Measurements from ENCODE around the gene DPEP3.
"Not testable (repeated sequence)": the region's sequence is repeated elsewhere in the genome, so short reads cannot be mapped to it uniquely, and the experiment has no call there.

DPEP3 gene

DNA sequence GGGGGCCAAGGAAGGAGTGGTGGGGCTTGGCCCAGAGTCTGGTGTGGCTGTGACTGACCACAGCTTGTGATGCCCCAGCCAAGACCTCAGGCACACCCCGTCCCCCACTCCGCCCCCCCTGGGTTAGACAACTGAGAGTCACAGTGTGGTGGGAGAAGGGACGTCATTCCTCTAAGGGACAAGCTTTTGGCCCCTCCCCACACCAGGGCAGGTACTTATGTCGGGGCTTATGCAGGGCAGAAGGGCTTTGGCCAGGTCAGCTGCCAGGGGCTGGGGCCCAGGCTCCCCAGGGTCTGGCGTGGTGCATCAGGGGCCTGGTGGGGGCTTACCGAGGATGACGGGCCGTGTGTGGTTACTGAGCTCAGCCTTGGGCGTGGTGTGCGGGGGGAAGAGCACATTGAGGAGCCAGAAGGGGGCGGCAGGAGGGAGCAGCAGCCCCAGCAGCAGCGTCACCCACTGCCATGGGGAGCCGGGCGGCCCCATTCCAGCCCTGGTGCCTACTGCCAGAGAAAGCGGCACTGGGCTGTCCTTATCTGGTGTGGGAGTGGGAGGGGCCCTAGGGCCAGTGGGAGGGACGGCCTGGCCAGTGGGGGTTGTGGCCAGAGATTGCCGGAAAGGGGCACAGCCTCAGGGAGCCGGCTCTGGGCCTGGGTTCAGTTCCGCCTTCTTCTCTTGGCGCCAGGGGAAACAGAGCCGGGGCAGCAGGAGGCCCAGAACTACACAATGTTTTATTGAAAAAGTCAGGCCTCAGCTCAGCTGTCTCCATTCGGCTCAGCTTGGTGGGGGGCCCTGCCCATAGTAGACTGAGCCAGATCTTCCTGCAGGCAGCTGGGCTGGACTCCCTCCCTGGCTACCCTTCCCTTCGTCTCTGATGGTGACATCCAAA, 36.4 kb downstream of the DPEP3 start, which contains the start of gene LCAT:
TSS of gene LCAT (minus strand) at position 502 of the 886 bp plus-strand sequence. CDS start at position 483, 19 bp downstream.
- no peak for DNase-seq

DNA sequence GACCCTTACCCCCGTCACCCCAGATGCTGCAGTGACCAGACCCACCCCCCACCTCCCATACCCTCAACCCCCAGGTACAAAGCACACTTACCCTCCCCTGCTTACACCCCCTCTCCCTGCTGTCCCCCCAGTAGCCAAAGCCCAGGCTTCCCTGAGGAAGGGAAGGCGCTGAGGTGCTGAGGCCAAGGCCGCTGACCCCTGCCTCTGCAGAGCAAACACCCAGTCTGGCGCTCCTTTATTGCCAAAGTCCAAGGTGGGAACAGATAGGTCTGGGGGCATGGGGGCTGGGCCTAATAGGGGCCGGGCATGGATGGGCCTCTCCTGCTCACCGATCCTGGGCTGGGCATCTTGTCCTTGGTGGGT, 37.1 kb downstream of the DPEP3 start:
- DNase-seq, result no peak

DNA sequence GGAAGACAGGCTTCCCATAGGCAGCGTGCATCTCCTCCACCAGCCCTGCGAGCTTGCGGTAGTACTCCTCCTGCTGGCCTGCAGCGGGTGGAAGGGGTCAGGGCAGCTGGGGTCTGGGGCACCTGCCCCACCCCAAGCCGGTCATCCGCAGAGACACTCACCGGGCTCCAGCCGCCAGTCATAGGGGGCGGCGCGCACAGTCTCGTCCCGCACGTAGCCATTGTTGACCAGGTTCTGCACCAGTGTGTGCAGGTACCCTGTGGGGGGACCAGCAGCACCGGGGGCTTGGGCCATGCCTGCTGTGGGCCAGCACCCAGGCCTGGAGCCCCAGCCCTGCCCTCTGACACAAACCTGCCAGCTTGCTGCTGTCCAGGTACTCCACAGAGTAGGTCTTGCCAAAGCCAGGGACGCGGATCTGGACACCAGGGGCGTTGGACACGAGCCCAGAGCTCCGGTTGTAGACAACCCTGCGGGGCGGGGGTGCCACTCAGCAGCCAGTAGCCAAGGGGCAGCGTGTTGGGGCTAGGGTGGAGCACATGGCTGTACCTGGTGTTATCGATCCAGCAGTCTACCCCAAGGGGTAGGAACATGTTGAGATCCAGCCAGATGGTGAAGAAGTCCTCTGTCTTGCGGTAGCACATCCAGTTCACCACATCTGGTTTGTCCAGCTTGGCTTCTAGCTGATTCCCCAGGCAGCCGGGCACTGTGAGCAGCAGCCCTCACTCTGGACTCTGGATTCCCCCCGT, 37.6 kb downstream of the DPEP3 start:
- no peak for DNase-seq

DNA sequence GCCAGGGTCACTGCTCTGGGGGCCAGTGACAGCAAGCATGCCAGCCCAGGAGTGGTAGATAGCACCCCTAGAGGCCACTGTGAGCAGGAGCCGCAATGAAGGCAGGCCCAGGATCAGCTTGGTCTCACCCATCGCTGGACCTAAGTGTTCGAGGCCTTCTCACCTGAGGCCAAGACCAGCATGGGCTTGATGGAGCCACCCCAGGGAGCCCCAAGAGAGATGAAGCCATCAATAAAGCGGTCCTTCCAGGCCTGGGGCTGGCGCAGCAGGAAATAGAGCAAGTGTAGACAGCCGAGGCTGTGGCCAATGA, 38.1 kb downstream of the DPEP3 start:
- peak; percentile 41 for DNase-seq

DNA sequence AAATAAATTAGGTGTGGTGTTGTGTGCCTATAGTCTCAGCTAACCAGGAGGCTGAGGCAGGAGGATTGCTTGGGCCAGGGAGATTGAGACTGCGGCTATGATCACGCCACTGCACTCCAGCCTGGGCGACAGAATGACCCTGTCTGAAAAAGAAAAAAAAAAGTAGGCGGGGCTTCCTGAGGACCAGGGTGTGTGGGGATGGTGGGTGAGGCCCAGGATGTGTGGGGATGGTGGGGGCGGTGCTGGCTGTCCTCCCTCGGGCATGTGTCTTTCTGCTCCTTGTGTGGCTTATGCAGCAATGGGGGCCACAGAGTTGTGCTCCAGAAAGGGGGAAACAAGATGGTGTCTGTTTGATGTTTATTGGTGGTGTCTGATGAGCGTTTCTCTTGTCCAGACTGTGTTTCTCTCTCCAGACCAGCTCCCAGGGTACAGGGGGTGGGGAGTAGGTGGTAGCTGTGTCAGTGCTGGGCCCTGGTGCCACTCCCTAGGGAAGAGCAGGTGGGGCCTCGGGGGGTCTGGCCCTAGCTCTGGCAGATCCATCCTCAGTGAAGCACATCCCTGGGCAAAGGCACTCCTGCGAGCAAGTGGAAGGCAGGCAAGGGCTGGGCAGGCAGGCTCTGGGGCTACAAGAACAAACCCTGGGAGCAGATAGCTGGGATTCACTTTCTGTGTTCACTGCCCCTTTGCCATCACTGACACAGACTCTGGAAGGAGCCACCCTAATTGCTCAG, 38.7 kb downstream of the DPEP3 start:
- DNase-seq, result no peak

DNA sequence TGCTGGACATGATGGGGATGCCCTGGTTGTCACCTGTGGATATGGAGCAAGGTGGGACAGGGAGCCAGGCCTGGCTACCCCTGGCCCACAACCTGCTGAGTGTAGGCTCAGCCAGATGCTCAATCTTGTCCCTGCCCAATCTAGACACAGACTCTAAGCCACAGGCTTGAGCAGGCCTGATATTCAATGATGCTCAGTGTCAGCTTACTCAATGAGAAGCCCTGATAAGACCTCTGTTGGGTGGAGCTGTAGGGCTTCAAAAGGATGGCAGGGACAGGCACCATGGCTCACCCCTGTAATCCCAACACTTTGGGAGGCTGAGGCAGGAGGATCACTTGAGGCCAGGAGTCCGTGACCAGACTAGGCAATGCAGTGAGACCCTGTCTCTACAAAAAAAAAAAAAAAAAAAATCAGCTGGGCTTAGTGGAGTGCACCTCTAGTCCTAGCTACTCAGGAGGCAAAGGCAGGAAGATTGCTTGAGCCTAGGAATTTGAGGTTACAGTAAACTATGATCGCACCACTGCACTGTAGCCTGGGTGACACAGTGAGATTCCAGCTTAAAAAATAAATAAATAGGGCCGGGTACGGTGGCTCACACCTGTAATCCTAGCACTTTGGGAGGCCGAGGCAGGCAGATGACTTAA, 39.7 kb downstream of the DPEP3 start:
- no peak for DNase-seq

DNA sequence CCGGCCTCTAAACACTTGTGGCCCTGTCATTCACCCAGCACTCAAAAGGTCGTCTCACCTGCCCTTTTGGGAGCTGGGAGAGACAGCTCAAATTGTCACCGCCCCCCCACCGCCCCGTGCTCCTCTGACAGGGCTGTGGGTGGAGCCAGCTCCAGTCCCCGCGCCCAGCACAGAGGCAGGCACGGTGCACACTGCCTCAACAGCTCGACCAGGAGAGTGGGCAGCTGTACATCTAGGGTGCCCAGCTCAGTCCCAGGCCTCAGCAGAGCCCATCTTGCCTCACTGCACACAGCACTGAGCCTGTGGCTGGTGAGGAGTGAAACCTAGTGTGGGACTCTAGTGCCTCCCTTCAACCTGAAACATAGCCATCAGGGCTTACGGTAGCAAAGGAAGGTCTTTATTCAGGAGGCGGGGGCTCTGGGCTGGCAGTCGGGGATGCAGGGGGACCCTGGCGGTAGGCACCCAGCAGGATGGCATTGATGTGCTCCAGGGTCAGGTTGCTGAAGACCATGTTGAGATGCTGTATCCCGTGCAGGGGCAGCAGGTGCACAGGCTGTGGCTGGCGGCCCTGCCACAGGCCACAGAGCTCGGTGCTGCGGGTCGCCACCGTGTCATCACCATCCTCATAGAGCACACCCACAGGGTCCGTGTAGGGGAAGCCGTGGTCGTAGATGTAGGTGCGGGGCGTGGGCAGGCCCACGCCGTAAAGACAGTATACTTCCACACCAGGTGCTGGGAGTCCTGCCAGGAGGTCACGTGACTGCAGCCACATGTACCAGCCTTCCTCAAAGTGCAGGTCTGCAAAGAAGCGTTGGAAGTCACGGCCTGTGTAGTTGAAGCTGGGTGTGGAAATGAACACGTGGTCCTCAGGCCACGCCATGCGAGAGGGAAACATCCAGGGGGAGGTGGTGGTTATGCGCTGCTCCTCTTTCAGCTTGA, 40.5 kb downstream of the DPEP3 start:
- peak; percentile 65 for DNase-seq

DNA sequence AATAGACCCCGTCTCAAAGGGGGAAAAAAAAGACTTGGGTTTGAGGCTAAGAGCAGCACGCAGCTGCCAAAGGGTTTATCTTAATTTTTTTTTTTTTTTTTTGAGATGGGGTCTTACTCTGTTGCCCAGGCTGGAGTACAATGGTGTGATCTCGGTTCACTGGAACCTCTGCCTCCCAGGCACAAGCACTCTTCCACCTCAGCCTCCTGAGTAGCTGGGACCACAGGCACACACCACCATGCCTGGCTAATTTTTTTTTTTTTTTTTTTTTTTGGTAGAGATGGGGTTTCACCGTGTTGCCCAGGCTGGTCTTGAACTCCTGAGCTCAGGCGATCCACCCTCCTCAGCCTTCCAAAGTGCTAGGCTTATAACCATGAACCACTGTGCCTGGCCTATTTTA, 42.6 kb downstream of the DPEP3 start:
- not testable (repeated sequence) for DNase-seq

DNA sequence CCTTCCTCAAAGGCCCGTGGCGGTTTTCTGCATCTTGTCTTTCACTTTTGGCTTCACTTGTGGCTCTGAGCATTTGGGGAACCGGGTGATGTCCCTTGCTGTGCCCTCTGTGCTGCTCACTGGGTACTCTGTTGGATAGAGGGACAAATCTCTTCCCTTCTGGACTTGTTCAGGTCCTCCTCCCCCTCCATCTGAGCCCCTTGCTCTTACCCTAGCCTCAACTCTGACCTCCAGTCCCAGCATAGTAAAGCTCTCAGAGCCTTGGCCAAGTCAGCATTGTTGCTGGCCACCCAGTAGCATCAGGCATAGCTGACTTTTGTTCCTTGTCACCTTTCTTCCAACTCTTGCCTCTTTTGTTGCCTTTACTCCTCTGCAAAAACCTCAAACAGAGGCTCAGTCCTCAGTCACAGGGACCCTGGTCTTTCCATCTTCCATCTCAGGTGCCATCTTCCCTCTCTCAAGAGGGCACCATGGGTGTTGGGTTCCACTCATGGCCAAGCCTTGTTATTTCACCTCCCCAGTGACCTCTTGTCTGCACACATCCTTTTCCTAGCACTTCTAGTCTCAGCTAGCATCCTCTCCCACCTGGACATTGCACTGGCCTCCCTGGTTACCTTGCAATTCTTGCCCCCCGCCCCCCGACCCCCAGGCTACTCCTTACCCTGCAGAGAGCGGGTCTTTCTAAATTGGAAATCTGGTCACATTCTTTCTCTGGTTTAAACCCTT, 43.3 kb downstream of the DPEP3 start:
- DNase-seq, result peak; percentile 70

DNA sequence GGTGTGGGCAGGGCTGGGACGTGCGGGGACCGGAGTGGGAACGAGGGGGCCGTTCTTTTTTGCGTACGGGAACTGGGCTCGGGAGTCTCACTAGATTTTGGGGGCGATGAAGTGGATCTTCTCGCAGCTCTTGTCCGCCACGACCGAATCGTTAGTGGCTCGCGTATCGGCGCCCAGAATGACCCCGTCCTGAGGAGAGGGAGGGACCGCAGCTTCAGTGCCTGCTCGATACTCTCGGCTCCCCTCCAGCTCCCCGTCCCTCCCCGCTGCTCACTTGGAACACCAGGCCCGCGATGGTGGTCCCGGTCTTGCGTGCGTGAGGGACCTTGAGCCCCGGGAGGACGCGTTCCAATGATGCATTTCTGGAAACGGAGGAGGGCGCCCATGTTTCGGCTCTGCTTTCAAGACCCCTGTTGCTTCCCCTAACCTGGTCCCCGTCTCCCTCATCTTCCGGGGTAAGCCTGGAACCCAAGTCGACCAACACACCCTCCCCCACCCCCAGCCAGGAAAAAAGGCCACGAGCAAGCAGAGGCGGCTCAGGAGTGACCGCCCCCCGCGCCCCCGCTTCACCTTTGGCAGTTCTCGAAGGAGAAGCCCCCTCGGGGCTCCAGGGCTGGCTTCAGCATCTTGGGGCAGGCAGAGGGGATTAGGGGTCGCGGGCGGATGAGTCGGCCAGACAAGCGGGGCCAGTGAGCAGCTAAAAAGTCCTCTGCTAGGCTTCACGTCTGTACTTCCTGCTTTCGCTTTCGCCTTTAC, 44.0 kb downstream of the DPEP3 start, which contains the start of gene PSMB10:
TSS of gene PSMB10 (minus strand) at position 727 of the 756 bp plus-strand sequence. CDS start at position 626, 101 bp downstream.
- DNase-seq, result no peak

DNA sequence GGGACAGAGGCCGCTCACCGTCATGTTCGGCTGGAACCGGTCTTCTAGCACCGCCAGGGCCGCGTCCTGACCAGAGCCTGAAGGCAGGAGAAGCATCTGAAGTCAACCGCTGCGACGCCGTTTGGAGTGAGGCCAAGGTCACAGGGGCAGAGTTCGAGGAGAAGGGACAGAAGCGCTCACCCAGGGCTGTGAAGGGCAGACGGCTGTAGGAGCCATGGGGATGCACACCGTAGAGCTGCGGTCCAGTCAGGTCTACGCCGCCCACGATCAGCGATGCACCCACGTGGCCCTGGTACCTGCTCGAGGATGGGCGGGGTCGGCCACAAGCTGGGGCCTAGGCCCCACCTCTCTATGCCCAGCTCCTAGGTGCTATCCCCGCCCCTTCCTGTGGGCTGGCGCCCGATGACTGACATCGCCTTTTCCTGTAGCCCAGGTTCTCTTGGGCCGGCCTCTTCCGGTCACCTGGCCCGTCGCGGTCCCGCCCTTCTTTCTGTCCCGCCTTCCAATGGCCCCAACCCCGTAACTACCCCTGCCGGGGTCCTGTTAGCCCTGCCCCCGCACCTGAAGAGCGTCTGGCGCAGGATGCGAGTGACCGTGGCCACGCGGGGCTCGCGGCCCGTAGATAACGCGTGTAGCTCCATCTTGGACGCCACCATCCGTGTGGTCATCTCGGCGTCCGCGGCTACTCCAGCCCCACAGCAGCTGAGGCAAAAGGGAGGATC, 44.7 kb downstream of the DPEP3 start:
- DNase-seq, result peak; percentile 94

DNA sequence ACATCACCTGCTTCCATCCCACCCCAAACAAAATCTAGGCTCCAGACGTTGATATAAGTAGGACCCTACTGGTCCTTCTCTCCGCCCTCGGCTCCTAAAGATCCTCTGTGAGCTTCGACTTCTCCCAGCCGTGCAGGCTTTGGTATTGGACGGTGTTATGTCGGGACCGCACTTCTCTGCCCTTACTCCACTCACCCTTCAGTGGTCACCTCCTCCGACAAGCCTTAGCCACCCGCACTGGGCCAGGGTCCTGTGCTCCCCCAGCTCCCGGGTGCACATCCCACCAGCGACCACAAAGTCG, 45.2 kb downstream of the DPEP3 start:
- DNase-seq, result no peak

DNA sequence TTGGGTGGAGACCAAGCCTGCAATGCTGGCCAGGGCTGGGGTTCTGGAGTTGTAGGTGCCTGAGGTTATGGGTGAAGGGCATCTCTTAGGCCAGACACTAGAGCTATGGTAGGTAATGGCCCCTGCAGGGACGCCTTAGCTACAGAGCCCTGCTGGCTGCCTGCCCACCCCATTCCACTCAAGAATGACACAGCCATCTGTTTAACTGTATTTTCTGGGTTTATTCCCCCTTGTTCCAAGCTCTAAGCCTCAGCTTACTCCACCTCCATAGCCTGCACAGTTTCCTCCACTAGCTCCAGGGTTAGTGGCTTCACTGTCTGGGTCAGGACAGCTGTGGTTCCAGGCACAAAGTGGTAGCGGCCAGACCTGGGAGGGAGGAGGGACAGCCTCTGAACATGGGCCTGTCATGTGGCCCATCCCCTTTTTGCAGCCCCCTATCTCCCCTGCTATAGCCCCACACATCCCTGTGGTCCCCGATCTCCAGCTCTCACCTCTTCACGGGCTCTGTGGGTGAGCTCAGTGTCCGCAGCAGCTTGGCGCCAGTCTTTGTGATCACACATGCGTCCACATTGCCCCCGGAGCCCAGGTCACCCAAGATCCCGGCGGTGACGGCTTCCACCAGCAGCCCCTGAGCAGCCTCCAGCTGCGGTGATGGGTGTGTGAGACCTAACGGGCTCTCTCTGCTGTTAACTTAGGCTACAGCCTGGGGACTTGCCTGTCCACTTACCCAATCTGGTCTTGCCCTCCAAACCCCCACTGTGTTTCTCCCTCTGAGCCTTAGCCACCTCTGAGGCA, 45.8 kb downstream of the DPEP3 start:
- DNase-seq, result no peak

DNA sequence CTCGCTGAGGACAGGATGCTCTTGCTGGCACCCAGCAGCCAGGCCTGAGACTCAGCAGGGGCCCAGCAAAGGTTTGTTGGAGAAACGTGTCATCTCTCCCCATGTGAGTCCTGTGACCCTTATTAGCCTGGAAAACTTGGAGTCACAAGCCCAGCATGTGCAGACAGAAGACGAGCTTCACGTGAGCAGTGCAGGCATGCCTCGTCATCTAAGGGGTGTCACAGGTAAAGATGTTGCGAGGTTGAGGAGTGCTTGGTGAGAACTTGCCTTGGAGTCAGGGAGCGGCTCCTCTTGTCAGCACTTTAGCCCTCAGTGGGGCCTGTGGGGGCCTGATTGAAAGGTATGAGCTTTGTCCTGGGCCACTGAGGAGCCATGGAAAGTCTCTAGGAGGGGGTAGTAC, 46.5 kb downstream of the DPEP3 start:
- DNase-seq, result no peak

DNA sequence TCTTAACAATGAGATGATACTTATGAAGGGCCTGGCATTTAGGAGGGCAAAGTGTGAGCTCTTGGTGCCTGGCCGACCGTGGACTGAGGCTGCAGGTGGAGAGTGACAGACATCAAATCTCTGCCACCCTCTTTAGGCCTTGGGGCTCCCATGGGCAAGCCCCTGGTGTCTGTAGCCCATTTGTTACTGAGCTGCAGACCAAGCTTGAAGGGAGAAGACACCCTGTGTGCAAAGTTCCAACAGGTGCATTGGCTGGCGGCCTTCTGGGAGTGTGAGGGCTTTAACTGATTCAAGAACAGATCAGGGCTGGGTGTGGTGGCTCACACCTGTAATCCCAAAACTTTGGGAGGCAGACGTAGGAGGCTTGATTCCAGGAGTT, 47.8 kb downstream of the DPEP3 start:
- DNase-seq, result no peak

DNA sequence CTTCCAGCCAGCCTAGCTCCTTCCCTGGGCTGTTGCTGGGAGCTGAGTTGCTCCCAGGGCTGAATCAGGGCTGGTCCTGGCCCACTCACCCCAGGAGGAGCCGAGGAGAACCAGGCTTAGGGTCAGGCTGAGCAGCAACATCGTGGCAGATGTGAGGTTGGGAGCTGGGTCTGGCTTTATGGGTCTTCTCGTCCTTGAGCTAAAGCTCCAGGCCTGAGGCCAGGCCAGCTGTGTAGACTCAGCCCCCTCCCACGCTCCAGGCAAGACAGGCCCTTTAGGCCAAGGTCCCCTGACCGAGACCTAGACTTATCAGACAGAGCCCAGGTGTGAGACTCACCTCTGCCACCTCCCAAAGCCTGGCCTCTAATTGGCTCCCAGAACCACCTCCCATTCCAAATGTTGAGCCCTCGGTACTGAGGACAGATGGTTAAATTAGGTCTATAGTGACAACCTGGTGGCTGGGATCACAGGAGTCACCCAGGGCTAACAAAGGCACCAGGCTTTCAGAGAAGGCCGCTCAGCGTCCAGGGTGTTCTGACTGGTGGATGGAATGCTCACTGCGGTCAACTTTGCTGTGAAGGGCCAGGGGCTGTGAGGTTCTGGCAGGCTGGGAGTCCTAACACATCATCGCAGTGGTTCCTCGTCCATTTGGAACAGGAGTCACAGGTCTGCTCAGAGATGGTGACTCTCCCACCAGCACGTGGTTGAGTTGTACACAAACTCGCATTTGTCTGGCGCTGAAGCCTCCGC, 48.4 kb downstream of the DPEP3 start, which contains the start of gene CTRL:
TSS of gene CTRL (minus strand) at position 151 of the 750 bp plus-strand sequence. CDS start at position 141, 10 bp downstream.
- DNase-seq, result no peak

DNA sequence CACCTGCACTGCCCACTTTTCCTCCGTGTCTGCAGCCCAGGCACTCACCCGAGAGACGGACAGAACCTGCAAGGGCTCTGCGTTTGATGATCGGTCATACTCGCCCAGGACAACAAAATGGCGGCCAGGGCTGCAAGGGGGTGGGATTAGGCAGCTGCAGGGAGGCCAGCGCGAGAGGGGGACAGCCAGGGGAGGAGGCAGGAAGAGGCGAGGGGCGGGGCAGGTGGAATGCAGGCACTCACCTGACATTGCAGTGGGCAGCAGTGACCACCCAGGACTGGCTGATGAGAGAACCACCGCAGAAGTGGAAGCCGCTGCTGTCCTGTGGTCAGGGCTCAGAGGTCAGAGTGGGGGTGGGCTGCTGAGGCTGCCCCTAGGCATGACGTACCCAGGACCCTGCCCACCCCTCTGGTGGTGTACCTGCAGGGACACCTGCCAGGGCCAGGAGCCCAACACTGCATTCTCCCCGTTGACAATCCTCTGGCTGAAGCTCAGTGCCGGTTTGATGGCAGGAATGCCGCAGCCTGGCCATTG, 49.6 kb downstream of the DPEP3 start:
- no peak for DNase-seq

DNA sequence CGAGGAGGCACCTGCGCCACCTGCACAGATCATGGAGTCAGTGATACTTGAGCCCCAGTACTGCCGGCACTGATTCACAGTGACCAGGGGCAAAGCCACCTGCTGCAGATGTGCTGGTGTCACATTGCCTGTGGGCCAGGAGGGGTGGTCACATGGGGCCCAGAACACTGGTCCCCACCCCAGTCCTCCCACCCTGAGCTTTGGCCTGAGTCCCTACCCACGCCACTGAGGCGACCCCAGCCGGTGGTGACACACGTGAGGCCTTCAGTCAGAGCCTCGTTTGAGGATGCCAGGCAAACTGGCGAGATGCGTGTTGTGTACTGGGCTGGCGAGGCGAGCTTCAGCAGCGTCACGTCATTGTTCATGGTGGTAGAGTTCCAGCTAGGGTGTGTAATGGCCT, 50.1 kb downstream of the DPEP3 start:
- DNase-seq, result no peak

All from stimulated activated CD4-positive, alpha-beta T cell treated with anti-CD3 and anti-CD28 coated beads, Interleukin-4, amount 100 ng/mL, for 1 hour (primary cell).